SKM-1 (cell line): ENCODE measurements around the gene CWF19L2.

Experiments
- DNase-seq: peaks from one replicate; lab custom pipeline; 2025; ENCODE audit not compliant: unreplicated experiment; lab: John Stamatoyannopoulos, UW

The CWF19L2 gene

GRCh38 chr11:107316426-107316825 lies 141.2 kb downstream of the CWF19L2 start:
- no peak for DNase-seq

GRCh38 chr11:107307991-107308390 lies 149.6 kb downstream of the CWF19L2 start:
- no peak for DNase-seq

- no peak for DNase-seq
Observed at GRCh38 chr11:107301878-107302277, 155.7 kb downstream of the CWF19L2 start.

GRCh38 chr11:107293677-107294344 lies 163.8 kb downstream of the CWF19L2 start:
- no peak for DNase-seq

- DNase-seq, result no peak
Observed at GRCh38 chr11:107282195-107282594, 175.4 kb downstream of the CWF19L2 start.
